Skeletal muscle tissue (tissue), 4 donors: ENCODE measurements around the gene MNX1. TPM values are rescaled to one million over a fixed set of nuclear protein-coding genes. Genes with fewer than 3 reads are reported as not detected.

Experiments
- H3K27ac ChIP-seq: one replicate; pipeline ENCODE4 v1.7.0; 2013; ENCODE audit warnings: mild to moderate bottlenecking, low read depth, low read length, inconsistent platforms
- H3K27me3 ChIP-seq, 3 donors: one replicate each; pipeline ENCODE4 v1.7.0; 2013; ENCODE audit warnings: low read length in 3 of 3; ENCODE audit not compliant: control insufficient read depth in 3 of 3, insufficient read depth in 3 of 3
- H3K36me3 ChIP-seq, 3 donors: one replicate each; pipeline ENCODE4 v1.7.0; 2013; ENCODE audit warnings: low read length in 3 of 3; ENCODE audit not compliant: control insufficient read depth in 3 of 3, insufficient read depth in 3 of 3
- H3K4me1 ChIP-seq, 3 donors: one replicate each; pipeline ENCODE4 v1.7.0; 2013; ENCODE audit warnings: low read length in 3 of 3, mild to moderate bottlenecking in 3 of 3; ENCODE audit not compliant: control insufficient read depth in 3 of 3, insufficient read depth in 3 of 3
- H3K4me3 ChIP-seq, 3 donors: one replicate each; pipeline ENCODE4 v1.7.0; 2013; ENCODE audit warnings: low read length in 3 of 3
- H3K9ac ChIP-seq, 3 donors: one replicate each; pipeline ENCODE4 v1.7.0; 2013; ENCODE audit warnings: low read length in 3 of 3, mild to moderate bottlenecking in 3 of 3, moderate library complexity in 2 of 3, low read depth in 1 of 3
- H3K9me3 ChIP-seq, 3 donors: one replicate each; pipeline ENCODE4 v1.7.0; 2013; ENCODE audit warnings: low read length in 3 of 3; ENCODE audit not compliant: control insufficient read depth in 3 of 3
- total RNA-seq: library from RNA; depleted of rRNA; stranded (reverse); fragments of >200 nt; gene quantifications from one replicate; pipeline ENCODE4 v1.2.3, GENCODE V29; 2014
- donor health status: Osteomylitis.

The MNX1 gene
- total RNA-seq, 1 donor from 2014 or later: not detected

- Histone ChIP-seq H3K36me3 (peaks cover 0 to 11% (median 2%) of the 10 kb centered on the region in 3 donors), H3K4me3 (no peak overlapping the region), H3K27me3 (no peaks in the 10 kb centered on the region), H3K27ac (no peak overlapping the region), H3K4me1 (peaks cover 0 to 4% (median 3%) of the 10 kb centered on the region in 3 donors), H3K9me3 (no peaks in the 10 kb centered on the region), H3K9ac (no peak overlapping the region)
Measured at GRCh38 chr7:156975620-156976019, 34.8 kb downstream of the MNX1 start.

DNA sequence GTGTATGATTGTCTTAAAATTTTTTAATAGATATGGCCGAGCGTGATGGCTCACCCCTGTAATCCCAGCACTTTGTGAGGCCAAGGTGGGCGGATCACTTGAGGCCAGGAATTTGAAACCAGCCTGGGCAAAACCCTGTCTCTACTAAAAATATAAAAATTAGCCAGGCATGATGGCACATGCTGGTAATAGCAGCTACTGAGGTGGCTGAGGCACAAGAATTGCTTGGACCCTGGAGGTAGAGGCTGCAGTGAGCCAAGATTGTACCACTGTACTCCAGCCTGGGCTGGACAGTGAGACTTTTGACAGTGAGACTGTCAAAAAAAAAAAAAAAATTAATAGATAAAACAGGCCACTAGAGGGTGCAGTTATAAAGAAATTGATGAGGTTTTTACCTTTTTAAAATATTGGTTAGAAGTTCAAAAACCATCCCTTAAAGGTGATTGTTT lies 40.5 kb downstream of the MNX1 start:
- Histone ChIP-seq H3K36me3 (peaks cover 22 to 41% (median 29%) of the 10 kb centered on the region in 3 donors), H3K4me3 (no peak overlapping the region), H3K9ac (peak overlapping the region in 2 of 3 donors; percentile 34 to 51), H3K27me3 (no peaks in the 10 kb centered on the region), H3K9me3 (no peaks in the 10 kb centered on the region), H3K27ac (peak overlapping the region; percentile 65), H3K4me1 (peaks cover 11 to 22% (median 15%) of the 10 kb centered on the region in 3 donors)

- Histone ChIP-seq H3K9me3 (no peaks in the 10 kb centered on the region), H3K36me3 (peaks cover 34 to 55% (median 47%) of the 10 kb centered on the region in 3 donors), H3K27me3 (no peaks in the 10 kb centered on the region), H3K4me3 (no peak overlapping the region), H3K4me1 (peaks cover 11 to 22% (median 15%) of the 10 kb centered on the region in 3 donors), H3K9ac (no peak overlapping the region), H3K27ac (no peak overlapping the region)
Measured at GRCh38 chr7:156968183-156968582, 42.3 kb downstream of the MNX1 start.

- no peak overlapping the region for H3K9ac ChIP-seq
- peaks cover 42 to 65% (median 64%) of the 10 kb centered on the region in 3 donors for H3K36me3 ChIP-seq
- H3K27me3 ChIP-seq: no peaks in the 10 kb centered on the region
Measured at GRCh38 chr7:156966387-156966786, 44.1 kb downstream of the MNX1 start.

DNA sequence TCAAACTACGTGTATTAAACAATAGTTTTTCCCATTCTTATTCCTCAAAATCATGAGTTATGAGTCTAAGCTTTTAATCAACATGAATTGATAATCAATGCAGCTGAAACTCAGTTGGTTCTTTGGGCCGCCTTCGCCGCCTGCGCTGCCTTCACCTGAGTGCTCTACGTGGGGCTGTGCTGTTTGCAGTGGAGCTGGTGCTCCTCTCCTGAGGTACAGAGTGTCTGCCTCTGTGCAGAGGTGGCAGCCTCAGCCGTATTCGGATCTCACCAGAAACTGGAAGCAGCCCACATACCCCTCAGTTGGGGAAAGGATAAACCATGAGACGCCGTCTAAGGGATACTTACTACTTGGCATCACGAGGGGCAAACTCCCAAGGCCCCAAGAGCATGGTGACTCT lies 45.5 kb downstream of the MNX1 start:
- H3K36me3 ChIP-seq: peaks cover 54 to 78% (median 73%) of the 10 kb centered on the region in 3 donors

More at GRCh38 chr7:156966387-156966786, 44.1 kb downstream of the MNX1 start:
- H3K27ac ChIP-seq: no peak overlapping the region
- peaks cover 11 to 22% (median 15%) of the 10 kb centered on the region in 3 donors for H3K4me1 ChIP-seq
- no peaks in the 10 kb centered on the region for H3K9me3 ChIP-seq
- H3K4me3 ChIP-seq: no peak overlapping the region

DNA sequence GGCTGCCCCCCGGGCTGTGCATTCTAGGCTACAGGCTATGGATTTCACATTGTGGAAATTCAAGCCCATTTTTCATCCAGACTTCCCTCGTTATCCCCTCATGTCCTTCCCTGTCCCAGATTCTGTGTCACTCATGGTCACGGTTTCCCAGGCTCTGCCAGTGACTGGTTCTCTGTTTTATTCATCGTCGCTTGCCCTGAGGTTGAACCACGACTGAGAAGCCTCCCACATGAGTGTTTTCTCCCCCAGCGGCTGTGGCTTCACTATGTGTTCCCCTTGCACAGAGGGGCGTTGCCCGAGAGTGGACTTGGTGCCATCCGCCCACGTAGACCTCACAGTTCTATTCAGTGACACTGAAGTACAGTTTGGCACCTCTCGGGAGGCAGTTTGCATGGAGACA lies 47.0 kb downstream of the MNX1 start:
- no peaks in the 10 kb centered on the region for H3K9me3 ChIP-seq
- H3K4me1 ChIP-seq: peaks cover 0 to 6% (median 0%) of the 10 kb centered on the region in 3 donors
- H3K27ac ChIP-seq: no peak overlapping the region
- no peak overlapping the region for H3K4me3 ChIP-seq
- H3K27me3 ChIP-seq: no peaks in the 10 kb centered on the region
- peaks cover 61 to 85% (median 82%) of the 10 kb centered on the region in 3 donors for H3K36me3 ChIP-seq
- H3K9ac ChIP-seq: no peak overlapping the region

More for the DNA sequence above, 45.5 kb downstream of the MNX1 start:
- H3K4me1 ChIP-seq: peaks cover 8 to 13% (median 11%) of the 10 kb centered on the region in 3 donors
- no peak overlapping the region for H3K27ac ChIP-seq
- no peaks in the 10 kb centered on the region for H3K27me3 ChIP-seq
- H3K9ac ChIP-seq: no peak overlapping the region
- H3K9me3 ChIP-seq: no peaks in the 10 kb centered on the region
- no peak overlapping the region for H3K4me3 ChIP-seq

GRCh38 chr7:156962897-156963296 lies 47.6 kb downstream of the MNX1 start:
- no peak overlapping the region for H3K9ac ChIP-seq
- H3K4me1 ChIP-seq: peaks cover 0 to 2% (median 0%) of the 10 kb centered on the region in 3 donors
- H3K27ac ChIP-seq: no peak overlapping the region
- no peaks in the 10 kb centered on the region for H3K27me3 ChIP-seq
- no peak overlapping the region for H3K4me3 ChIP-seq
- H3K36me3 ChIP-seq: peaks cover 64 to 89% (median 84%) of the 10 kb centered on the region in 3 donors
- no peaks in the 10 kb centered on the region for H3K9me3 ChIP-seq

- Histone ChIP-seq H3K27ac (no peak overlapping the region), H3K9me3 (no peaks in the 10 kb centered on the region), H3K9ac (no peak overlapping the region), H3K36me3 (peaks cover 63 to 83% (median 80%) of the 10 kb centered on the region in 3 donors), H3K4me1 (no peaks in the 10 kb centered on the region), H3K4me3 (no peak overlapping the region), H3K27me3 (no peaks in the 10 kb centered on the region)
Measured at GRCh38 chr7:156962145-156962544, 48.3 kb downstream of the MNX1 start.

- no peak overlapping the region for H3K9ac ChIP-seq
- no peaks in the 10 kb centered on the region for H3K27me3 ChIP-seq
- H3K36me3 ChIP-seq: peaks cover 57 to 81% (median 79%) of the 10 kb centered on the region in 3 donors
Measured at GRCh38 chr7:156956727-156957126, 53.7 kb downstream of the MNX1 start.

DNA sequence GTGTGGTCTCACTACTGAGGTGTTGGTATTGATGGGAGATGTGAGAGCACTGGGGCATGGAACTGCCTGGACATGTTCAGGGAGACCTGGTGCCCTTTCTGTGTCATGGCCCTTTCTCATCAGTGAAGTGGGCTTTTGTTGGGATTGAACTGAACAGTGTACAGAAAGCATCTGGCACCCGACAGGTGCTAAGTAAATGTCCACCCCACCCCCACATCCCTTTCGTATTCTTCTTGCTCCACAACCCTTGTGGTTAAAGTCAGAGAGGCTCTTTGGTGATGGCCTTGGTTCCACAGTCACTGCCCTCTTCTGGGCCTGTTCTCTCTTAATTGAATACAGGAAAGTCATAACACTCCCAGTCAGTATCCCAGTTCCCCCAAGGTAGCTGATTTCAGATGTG lies 55.5 kb downstream of the MNX1 start:
- no peaks in the 10 kb centered on the region for H3K27me3 ChIP-seq
- peaks cover 19 to 21% (median 19%) of the 10 kb centered on the region in 3 donors for H3K4me1 ChIP-seq
- H3K9ac ChIP-seq: no peak overlapping the region
- no peak overlapping the region for H3K4me3 ChIP-seq
- no peak overlapping the region for H3K27ac ChIP-seq
- H3K36me3 ChIP-seq: peaks cover 45 to 65% (median 62%) of the 10 kb centered on the region in 3 donors
- H3K9me3 ChIP-seq: no peaks in the 10 kb centered on the region

More at GRCh38 chr7:156956727-156957126, 53.7 kb downstream of the MNX1 start:
- no peak overlapping the region for H3K4me3 ChIP-seq
- no peaks in the 10 kb centered on the region for H3K9me3 ChIP-seq
- peaks cover under 1 to 5% (median 4%) of the 10 kb centered on the region in 3 donors for H3K4me1 ChIP-seq
- no peak overlapping the region for H3K27ac ChIP-seq
